GM21526 (cell line): ENCODE measurements around the gene PAK4.

Source experiments
- ATAC-seq: cut with Tn5 transposase; IDR thresholded peaks from one replicate; pipeline ENCODE4 v1.9.1; 2021; ENCODE audit warnings: moderate library complexity; ENCODE audit not compliant: unreplicated experiment, low FRiP score

The PAK4 gene

DNA sequence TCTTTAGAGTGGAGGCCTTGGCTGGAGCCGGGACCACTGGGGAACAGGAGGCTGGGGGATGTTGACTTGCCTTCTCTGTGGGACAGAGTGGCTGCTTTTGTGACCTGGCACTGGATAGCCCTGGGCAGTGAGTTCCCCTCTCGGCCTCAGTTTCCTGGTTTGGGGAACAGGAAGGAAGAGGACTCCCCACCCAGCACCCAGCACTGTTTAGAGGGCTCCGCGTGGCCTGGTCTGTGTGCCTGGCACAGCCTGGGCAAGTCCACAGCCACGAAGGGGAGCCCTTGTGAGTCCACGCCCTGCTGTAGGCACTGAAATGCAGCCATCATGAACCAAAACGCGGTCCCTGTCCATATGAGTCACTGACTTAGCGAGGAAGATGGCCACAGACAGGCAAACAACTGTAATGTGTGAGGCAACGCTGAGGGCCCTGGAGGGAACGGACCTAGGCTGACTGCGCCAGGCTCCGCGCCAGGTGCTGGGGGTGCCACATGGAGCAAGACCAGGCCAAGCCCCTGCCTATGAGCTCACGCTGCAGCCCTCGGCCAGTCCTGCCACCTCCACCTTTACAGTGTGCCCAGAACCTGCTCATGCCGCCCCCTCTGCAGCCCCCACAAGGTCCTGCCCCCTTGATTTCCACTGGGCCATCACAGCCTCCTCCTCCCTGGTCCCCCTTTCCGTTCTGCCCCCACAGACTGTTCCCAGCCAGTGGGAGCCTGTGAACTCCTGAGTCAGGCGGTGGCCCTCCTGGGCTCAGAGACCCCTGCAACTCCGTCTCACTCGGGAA lies 35.5 kb downstream of the PAK4 start:
- ATAC-seq: no peak

DNA sequence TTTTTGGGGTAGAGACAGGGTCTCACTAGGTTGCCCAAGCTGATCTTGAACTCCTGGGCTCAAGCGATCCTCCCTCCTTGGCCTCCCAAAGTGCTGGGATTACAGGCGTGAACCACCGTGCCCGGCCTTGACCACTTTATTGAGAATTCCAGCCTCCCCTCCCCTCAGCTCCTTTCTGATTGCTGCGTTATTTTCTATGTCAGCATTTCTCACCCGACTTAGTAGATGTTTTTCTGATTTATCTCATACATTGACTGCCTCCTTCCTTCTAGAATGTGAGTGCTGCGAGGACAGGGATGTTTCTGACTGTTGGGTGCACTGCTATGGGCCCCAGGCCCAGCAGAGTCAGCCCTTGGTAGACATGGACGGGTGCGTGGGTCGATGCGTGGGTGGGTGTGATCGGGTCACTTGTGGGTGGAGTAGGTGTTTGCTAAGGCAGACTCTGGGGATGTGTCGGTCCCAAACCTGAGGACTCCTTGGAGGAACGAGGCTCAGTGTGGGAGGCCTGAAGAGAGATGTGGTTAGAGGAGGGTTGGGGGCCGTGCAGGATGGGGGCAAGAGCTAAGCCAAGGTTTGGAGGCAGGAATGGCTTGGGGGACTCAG lies 37.0 kb downstream of the PAK4 start:
- ATAC-seq: no peak

DNA sequence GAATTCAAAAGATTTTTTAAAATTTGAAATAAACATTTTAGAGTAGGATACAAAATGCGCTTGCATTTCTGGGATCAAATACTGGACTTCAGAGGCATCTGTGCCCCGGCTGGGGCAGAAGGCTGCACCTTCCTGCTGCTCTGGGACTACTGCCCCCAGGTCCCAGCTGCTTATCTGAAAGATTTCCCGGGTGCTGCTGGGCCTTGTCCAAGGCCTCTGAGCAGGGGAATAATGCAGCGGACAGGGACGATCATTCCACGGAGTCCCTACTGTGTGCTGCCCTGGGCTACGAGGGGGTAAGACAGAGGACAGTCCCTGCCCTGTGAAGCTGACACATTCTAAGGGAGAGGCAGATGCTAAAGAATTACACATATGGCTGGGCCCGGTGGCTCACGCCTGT lies 38.0 kb downstream of the PAK4 start:
- no peak for ATAC-seq

DNA sequence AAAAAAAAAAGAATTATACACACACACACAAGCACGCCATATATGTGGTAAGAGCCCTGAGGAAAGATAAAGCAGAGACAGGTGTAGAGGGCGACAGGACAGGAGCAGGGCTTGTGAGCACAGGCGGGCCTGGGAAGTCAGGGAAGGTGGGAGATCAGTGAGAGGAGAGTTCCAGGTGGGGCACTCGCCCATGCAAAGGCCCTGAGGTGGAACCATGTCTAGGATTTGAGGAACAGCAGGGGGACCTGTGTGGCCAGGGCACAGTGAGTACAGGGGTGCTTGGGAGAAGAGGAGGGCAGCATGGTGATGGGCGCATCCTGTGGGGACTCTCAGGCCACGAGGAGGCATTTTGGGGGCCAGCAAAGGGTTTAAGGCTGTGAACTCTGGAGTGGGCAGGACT lies 38.7 kb downstream of the PAK4 start:
- ATAC-seq: no peak

DNA sequence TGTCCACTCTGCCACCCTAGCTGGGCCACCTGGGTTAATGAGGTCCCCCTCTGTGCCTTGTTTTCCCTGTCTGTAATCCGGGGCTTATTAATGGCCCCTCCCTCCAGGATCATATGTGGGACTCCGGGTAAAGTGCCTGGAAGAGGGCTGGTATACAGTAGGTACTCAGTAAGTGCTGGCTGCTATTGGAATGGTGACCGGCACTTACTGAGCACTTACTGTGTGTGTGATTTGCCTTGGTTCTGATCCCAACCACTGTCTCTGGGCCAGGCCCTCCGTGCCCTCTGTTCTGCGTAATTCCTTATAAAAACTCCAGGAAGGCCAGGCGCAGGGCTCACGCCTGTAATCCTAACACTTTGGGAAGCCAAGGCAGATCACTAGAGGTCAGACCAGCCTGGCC lies 40.3 kb downstream of the PAK4 start:
- no peak for ATAC-seq

DNA sequence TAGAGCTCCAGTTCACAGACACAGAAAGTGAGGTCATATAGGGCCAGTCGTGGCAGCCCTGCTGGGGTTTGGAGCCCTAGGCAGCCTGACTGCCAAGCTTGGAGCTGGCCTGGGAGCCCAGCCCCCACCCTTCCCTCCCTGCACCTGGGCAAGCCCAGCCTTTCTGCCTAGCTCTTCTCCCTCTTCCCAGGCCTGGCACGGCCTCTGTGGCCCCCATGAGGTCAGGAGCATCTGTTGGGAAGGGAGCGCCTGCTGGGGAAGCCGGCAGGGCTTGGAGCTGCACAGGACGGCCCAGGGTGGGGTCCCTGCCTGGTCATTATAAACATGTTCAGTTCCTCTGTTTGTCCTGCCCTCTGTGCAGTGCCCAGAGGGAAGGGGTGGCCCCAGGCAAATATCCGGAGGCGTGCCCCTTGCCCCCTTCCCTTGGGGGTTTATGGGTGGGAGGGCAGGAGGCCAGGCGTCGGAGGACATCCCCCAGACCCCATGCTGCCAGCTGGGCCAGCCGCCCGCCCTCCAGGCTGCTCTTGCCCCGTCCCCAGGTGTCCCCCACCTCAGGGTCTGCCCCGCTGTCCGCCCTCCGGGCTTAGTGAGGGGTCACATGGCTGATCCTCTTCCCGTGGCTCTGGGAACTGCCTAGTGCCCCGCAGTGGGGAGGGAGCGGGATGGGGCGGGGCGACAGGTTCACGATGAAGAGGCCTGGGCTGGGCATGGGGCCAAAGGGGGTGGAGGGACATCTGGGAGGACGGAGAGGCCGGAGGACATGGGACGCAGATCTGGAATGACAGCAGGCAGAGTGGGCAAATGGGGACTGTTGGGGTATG lies 41.2 kb downstream of the PAK4 start:
- ATAC-seq: no peak

DNA sequence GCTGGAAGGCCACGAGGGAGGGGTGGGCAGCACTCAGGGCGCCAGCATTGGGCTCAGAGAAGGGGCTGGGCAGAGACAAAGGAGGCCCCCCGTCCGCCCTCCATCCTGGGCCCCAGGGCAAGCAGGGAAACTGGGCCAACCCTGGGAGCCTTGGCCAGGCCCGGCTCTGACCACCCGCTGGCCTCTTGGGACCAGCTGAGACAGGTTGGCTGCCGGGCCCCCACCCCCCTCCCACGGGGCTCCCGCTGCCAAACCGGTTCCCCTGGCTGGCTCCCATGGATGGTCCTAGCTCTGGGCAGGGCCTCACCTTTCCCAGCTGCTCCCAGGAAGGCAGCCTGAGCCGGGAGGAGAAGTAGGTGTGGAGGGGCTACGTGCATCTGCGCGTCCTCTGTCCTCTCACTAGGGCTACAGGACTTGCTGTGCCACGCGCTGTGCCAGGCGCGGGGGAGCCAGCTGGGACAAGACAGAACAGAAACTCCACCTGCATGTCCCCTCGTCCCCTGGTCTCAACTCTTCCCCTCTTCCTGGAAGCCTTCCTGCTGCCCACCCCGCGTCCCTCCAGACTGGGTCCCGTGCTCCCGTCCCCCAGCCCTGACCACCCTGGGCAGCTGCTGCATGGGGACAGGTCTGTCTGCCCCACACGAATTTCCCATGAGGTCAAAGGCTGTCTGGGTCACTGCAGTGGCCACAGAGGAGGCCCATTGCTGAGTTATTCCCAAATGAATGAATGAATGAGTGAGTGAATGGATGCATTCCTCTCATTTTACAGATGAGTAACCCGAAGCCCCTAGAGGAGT lies 42.1 kb downstream of the PAK4 start:
- no peak for ATAC-seq

DNA sequence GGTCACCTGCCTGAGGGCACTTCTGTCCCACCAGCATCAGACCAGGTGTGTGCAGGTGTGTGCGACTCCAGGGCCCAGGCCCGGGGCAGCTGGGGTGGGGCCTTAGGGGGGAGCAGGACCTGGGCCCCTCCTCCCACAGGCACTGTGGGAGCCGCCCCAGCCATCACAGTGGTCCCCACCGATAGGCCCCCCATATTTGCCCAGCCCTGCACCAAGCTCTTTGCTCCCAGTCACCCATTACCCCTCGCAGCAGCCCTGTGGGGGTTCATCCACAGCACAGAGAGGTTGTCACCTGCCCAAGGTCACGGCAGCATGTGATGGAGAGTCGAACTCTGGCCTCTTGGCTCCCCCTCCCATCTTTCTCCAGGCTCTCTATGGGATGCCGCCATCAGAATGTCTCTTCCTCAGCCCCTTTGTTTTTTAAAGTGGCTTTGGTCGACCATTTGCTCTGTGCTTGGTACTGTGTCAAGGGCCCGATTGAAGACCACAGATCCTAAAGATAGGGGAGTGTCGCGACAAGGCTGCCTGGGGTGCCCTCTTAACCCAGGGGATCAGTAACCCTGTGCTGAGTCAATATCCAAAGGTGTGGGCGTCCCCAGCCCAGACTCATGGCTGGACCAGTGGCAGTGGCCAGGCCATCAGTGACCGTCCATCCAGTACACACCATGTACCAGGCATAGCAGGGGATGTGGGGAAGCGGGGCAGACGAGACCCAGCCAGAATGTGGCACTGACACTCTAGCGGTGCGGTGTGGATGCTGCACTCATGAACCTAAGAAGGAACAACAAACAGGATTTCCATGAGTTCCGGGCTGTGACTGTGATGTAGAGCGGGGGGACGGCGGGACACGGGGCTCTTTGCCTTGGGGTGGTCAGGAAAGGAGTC lies 42.9 kb downstream of the PAK4 start:
- no peak for ATAC-seq

DNA sequence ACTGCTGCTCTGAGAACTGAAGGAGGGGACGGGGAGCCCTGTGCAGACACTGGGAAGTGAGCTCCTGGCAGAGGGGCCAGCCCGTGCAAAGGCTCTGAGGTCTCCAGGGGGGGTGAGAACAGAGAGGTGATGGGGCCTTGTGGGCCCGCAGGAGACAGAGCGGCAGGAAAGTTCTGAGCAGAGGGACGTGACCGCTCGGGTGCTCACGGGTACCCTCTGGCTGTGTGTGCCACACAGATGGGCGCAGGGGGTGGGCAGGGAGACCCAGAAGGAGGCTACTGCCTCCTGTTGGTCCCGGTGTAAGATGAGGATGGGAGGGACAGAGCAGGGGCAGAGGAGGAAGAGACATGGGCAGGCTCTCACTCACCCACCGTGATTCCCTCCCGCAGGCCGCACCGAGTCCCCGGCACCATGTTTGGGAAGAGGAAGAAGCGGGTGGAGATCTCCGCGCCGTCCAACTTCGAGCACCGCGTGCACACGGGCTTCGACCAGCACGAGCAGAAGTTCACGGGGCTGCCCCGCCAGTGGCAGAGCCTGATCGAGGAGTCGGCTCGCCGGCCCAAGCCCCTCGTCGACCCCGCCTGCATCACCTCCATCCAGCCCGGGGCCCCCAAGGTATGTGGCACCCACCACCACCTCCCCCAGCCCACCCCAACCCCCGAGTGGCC lies 43.7 kb downstream of the PAK4 start:
- ATAC-seq: no peak

DNA sequence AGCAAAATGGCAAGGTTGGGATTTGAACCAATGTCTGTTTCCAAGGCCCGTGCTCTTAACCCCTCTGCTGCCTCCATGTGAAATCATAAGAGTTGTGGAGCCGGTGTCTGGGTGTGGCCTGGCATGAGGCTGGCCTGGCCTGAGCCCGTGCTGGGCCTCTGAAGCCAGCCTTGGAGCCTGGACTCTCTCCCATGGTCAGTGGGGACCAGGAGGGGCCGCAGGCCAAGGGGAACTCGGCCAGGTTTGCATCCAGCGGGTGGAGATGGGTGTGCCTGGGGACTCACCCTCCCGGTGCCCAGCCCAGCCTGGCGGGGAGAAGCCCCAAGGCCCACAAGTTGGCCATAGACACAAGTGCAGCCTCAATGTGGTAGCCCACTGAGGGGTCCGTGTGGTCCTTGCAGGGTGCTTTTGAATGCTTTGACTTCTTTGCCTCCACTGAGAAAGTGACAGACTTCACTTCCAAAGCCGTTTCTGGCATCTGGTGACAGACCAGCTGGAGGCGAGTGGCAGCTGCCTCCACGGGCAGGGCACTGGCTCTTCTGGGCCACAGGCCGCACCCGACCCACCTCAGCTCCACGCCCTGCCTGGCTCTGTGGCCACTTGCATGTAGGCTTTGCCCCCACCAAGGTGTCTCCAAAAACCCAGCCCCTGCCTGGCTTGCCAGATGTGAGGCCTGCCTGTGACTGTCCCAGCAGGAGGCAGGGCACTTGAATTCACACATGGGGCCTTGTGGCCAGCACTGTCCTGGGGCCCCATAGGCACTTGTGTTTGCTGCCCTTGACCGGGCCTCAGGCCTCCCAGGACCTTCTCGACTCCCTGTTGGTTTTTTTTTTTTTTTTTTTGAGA lies 45.0 kb downstream of the PAK4 start:
- ATAC-seq: no peak

DNA sequence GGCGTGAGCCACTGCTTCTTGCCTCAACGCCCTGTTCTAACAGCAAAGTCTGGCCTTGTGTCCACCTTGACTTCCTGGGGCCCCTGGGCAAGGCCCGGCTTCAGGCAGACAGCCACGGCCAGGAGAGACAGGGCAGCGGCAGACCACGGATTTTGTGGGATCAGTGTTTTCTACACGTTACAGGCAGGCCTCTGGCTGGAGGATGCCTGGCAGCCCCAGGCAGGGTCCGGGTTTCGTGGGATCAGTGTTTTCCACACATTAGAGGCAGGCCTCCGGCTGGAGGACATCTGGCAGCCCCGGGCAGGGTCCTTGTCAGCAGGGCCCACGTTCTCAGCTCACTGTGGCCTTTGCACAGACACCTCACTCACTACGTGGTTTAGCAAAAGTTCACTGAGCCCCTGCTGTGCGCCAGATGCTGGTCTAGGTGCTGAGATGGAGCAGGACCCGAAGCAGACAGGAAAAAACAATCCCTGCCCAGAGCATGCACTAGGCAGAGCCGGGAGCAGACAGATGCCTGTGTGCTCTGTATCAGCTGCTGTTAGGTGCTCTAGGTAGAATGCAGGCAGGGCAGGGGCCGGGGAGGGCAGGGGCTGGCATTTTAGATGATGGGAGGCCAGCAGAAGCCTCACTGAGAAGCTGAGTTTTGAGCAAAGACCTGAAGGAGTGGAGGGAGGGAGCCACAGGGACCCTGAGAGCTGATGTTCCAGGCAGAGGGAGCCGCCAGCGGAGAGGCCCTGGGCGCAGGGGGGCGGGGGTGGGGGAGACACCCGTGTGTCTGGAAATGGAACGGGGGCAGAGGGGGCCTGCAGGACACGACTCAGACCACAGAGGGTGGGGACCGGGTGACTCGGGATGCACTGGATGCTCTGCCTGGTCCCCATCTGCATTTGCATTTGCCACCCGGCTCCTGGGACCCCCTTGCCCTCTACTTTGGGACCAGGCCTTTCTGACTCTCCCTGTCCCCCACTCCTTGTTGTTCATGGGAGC lies 46.2 kb downstream of the PAK4 start:
- ATAC-seq: no peak

DNA sequence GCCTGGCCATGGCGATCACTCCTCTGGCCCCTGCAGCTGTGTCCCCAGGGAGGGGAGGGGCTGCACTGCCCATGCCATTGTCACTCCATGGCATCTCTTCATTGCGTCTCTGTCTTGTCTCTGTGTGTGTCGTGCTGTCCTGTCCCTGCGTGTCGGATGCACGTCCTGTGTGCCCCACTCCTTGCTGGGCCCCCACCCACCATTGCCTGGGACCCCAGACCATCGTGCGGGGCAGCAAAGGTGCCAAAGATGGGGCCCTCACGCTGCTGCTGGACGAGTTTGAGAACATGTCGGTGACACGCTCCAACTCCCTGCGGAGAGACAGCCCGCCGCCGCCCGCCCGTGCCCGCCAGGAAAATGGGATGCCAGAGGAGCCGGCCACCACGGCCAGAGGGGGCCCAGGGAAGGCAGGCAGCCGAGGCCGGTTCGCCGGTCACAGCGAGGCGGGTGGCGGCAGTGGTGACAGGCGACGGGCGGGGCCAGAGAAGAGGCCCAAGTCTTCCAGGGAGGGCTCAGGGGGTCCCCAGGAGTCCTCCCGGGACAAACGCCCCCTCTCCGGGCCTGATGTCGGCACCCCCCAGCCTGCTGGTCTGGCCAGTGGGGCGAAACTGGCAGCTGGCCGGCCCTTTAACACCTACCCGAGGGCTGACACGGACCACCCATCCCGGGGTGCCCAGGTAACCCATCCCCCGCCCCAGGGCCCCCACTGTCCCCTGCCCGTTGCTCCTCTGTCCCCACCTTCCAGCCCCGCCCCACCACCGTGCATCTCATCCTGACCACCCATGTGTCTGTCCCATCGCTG lies 47.3 kb downstream of the PAK4 start:
- ATAC-seq: no peak

DNA sequence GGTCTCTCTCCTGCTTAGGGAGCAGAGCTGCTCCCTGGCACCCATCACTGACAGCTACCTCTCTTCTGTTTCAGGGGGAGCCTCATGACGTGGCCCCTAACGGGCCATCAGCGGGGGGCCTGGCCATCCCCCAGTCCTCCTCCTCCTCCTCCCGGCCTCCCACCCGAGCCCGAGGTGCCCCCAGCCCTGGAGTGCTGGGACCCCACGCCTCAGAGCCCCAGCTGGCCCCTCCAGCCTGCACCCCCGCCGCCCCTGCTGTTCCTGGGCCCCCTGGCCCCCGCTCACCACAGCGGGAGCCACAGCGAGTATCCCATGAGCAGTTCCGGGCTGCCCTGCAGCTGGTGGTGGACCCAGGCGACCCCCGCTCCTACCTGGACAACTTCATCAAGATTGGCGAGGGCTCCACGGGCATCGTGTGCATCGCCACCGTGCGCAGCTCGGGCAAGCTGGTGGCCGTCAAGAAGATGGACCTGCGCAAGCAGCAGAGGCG lies 48.0 kb downstream of the PAK4 start:
- no peak for ATAC-seq

DNA sequence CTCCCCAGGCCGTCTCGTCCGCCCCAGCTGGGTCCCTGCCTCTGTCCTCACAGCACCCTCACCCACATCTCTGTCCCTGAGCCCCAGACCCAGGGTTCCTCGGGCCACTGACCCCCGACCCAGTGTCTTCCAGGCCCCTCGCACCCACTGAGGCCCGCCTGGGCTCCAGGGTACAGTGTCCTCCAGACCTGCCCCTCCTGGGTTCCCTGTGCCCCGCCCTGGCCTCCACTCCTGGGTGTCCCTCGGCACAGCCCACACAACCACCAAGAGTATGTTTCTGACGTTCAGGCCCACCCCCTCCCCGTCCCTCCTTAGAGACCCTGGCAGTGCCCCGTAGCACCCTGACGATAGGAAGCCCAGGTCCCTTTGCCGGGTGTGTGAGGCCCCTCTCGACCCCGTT lies 48.6 kb downstream of the PAK4 start:
- ATAC-seq: no peak

DNA sequence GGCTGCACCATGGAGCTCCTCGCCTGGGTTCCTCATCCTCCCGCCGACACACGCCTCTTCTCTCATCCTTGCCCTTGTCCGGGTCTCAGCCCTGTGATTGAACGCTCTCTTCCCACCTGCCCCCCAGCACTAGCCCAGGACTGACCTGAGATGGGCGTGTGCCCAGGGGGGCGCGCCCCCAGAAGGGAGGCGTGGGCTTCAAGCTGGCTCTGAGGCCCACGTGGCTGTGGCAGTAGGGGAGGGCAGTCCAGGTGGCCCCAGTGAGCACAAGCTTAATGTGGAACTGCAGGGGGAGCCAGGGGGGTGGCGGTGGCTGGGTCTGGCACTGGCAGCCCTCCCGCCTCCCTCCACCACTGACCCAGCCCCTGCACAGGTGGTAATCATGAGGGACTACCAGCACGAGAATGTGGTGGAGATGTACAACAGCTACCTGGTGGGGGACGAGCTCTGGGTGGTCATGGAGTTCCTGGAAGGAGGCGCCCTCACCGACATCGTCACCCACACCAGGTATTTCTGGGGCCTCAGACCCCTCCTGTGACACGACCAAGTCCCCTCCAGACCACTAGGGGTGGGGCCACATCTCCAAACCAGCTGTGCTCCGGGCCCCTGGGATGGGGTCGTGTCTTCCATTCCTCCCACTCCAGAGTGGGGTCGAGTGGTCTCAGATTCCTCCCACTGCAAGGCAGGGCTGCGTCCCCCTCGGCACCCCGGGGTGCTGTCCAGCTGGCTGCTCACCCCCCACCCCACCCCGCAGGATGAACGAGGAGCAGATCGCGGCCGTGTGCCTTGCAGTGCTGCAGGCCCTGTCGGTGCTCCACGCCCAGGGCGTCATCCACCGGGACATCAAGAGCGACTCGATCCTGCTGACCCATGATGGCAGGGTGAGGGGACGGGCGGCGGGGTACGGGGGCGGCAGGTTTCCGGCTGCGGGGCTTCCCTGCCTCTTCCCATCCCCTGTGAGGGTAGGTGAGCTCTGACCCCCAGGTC lies 49.3 kb downstream of the PAK4 start:
- ATAC-seq: no peak
